ENCODE results near the gene BCKDK.
"Not testable (repeated sequence)": the region's sequence is repeated elsewhere in the genome, so short reads cannot be mapped to it uniquely, and the experiment has no call there.

BCKDK gene

DNA sequence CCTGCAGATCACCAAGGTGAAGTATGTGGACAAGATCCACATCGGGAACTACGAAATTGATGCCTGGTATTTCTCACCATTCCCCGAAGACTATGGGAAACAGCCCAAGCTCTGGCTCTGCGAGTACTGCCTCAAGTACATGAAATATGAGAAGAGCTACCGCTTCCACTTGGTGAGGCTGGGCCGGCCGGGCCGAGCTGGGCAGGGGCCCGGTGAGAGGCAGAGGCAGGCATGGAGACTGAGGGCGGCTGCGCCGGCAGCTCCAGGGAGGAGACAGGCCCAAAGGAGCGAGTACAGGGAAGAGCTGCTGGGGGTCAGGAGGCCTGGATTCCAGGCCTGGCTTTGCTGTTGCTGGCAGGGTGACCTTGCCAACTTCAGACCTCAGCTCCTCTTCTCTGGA, 19.0 kb downstream of the BCKDK start:
- no peak for DNase-seq (ENCODE audit: low read depth)

GRCh38 chr16:31128711-31129567, 20.8 kb downstream of the BCKDK start:
- DNase-seq (ENCODE audit: low read depth) = no peak

- DNase-seq (ENCODE audit: low read depth) = no peak
Measured at GRCh38 chr16:31129568-31130335, 21.6 kb downstream of the BCKDK start.

GRCh38 chr16:31130336-31130891, 22.2 kb downstream of the BCKDK start:
- no peak for DNase-seq (ENCODE audit: low read depth)

DNA sequence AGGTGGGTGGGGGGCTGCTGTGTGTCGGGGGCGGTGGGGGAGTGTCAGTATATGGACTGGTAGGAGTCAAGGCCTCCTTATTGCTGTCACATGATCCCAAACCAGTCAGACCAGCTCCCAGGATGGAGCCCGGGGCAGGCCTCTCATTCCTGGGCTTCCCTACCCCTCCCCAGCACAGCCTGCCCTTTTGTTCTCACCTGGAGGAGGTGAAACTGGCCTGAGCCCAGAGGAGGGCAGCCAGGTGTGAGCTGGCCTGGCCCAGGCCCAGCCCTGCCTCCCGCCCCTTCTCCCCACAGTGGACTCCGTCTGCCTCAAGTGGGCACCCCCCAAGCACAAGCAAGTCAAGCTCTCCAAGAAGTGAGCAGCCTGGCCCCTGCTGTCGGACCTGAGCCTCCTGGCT, 22.7 kb downstream of the BCKDK start:
- DNase-seq (ENCODE audit: low read depth) = no peak

DNA sequence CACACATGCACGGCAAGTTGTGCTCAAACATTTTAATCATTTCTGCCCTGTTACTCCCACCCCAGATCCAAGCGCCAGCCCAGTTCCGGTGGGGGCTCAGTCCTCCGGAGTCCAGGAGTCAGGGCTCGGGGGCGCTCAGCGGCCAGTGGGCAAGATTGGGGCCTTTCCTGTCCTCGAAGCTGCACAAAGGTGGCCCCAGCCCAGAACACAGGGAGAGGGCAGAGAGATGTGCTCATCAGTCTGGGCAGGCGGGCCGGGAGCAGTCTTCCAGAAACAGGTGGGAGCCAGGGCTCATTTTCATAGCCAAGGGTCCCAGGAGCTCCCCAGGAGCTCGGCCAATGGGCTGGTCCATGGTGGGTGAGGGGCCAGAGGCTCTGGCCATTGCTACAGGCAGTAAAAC, 23.2 kb downstream of the BCKDK start:
- DNase-seq (ENCODE audit: low read depth) = no peak

GRCh38 chr16:31131841-31132271, 23.7 kb downstream of the BCKDK start:
- no peak for DNase-seq (ENCODE audit: low read depth)

DNA sequence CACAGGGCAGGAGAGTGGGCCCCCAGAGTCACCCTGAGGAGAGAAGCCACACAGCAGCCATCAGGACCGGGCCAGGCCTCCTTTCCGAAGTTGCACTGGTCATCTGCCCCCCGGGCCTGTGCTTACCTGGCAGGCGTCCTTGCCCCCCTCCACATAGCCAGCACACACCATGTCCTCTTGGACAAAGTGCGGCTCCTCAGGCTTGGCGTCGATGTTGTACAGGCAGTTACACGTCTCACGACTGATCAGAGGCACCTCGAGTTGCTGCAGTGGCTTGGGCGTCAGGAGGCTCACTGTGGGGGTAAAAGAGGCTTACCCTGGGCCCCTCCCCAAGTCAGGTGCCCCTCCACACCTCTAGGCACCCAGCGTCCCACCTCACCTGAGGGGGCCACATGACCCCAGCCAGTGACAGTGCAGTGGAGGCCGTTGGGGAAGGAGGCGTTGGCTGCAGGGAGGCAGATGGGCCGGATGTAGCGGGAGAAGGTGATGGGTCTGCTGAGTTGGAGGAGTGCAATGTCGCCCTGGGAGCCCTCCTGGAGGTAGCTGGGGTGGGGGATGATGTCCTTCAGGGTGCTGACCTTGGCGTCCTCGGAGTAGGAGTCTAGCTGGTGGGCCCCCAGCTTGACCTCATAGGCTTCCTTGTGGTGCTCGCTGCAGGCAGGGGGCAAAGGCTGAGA, 24.3 kb downstream of the BCKDK start:
- DNase-seq (ENCODE audit: low read depth) = no peak

DNA sequence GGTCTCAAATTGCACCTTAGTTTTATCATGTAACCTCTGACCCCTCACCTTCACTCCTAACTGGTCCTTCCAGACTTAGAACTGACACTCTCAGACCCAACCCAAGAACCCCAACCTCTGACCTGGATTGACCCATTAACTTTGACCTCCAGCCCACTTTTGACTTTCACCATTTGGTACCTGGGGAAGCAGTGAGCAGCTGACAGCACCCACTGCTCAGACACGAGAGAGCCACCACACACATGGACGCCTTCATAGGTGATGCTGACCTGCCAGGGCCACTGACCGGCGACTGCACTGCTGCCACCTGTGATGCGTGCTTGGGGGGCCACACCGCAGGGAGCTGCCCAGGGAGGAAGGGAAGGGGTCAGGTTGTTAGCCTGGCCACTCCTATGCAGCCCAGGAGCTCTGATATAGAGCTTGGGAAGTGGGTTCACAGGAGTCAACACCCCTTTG, 24.9 kb downstream of the BCKDK start:
- DNase-seq (ENCODE audit: low read depth) = no peak

- no peak for DNase-seq (ENCODE audit: low read depth)
Measured at GRCh38 chr16:31134091-31134571, 25.9 kb downstream of the BCKDK start.

GRCh38 chr16:31134625-31135534, 26.7 kb downstream of the BCKDK start:
- DNase-seq (ENCODE audit: low read depth) = no peak

GRCh38 chr16:31135535-31136286, 27.5 kb downstream of the BCKDK start, which contains the start of gene PRSS8:
TSS of gene PRSS8 (minus strand) at chr16:31135727. CDS start at chr16:31135498, 229 bp downstream.
- no peak for DNase-seq (ENCODE audit: low read depth)

GRCh38 chr16:31136287-31136662, 28.1 kb downstream of the BCKDK start:
- no peak for DNase-seq (ENCODE audit: low read depth)

- DNase-seq (ENCODE audit: low read depth) = not testable (repeated sequence)
Measured at GRCh38 chr16:31136822-31137499, 28.8 kb downstream of the BCKDK start.

DNA sequence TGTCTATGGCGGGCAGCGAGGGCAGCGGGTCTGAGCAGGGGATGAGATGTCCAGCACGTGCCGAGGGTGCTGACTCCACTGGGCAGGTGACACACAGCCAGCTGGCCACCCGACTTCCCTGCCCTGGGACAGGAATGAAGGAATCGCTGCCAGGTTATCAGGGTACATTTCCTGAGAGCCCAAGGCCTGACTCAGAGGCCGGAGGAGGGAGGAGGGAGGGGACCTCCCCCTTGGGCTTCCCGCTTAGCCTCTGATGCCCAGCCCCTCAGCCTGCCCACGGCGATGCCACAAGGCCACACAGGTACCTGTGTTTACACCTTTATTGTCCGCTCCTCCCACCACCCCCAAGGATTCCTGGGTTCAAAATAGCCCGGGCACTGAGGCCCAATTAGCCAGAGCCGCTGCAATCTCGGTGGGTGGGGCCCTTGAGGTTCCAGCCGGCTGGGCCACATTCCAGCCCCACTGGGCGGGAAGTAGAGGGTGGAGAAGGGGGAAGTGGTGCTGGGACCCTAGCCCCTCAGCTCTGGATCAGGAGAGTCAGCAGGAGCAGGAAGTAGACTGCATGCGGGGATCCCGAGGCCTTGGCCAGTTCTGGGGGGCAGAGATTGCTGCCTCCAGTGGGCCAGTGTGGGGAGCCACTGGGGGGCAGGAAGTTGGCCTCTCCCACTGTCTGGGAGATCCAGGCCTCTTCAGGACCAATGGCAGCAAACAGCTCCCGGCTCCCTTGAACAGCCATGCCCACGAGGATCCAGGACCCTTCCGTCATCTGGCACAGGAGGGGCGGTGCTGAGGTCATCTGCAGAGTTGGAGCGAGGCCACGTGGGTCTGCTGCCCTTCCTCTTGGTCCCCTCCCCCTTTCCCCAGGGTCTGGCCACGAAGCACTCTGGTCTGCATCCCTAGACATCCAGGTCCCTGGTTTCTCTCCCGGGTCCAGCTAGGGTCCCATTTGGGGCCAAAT, 30.7 kb downstream of the BCKDK start:
- no peak for DNase-seq (ENCODE audit: low read depth)

GRCh38 chr16:31141071-31141469, 32.9 kb downstream of the BCKDK start:
- not testable (repeated sequence) for DNase-seq (ENCODE audit: low read depth)

GRCh38 chr16:31141489-31142108, 33.4 kb downstream of the BCKDK start:
- no peak for DNase-seq (ENCODE audit: low read depth)

Measured in stimulated activated CD8-positive, alpha-beta memory T cell treated with anti-CD3 and anti-CD28 coated beads, Interleukin-15, amount 100 ng/mL, for 24 hours (primary cell).